Measurements from ENCODE around the gene GRWD1.

The GRWD1 gene

GRCh38 chr19:48497728-48498594, 52.2 kb downstream of the GRWD1 start:
- DNase-seq (ENCODE audit: low spot score): no peak

GRCh38 chr19:48498595-48499311, 53.0 kb downstream of the GRWD1 start:
- DNase-seq (ENCODE audit: low spot score): no peak

GRCh38 chr19:48499316-48500090, 53.7 kb downstream of the GRWD1 start:
- no peak for DNase-seq (ENCODE audit: low spot score)

GRCh38 chr19:48500830-48501493, 55.2 kb downstream of the GRWD1 start:
- no peak for DNase-seq (ENCODE audit: low spot score)

- DNase-seq (ENCODE audit: low spot score): peak; percentile 57
These were observed 55.9 kb downstream of the GRWD1 start for GRCh38 chr19:48501494-48502349.

GRCh38 chr19:48502350-48503018, 56.7 kb downstream of the GRWD1 start:
- no peak for DNase-seq (ENCODE audit: low spot score)

GRCh38 chr19:48506138-48506733, 60.5 kb downstream of the GRWD1 start:
- DNase-seq (ENCODE audit: low spot score): peak; percentile 57
